ENCODE measurements around the gene PXMP2. TPM values are rescaled to one million over a fixed set of nuclear protein-coding genes. Genes with fewer than 3 reads are reported as not detected.

The PXMP2 gene
- polyA plus RNA-seq, 1 donor (not counting 4 experiments of a cell fraction or from before 2014, with no cell fraction given): 18.0 TPM

DNA sequence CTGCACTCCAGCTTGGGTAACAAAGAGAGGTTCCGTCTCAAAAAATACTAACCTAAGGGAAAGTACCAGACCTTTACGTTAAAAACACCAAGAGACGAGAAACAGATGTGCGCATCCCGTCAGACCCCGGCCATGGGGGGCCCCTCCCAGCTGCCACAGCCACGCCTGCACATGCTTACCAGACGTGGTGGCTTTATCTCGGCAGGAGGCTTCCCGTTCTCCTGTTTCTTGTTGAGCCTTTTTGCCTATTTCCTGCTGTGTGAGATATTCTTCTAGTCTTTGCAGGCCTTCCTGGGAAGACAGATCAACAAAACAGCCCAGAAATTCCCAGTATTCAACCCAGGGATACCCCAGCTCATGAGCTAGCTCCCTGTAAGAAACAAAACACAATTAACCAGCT lies 46.8 kb downstream of the PXMP2 start:
- no peak overlapping the region for H3K27ac ChIP-seq (ENCODE audit: control insufficient read depth, insufficient read depth, low read length)
- peaks cover 49 to 58% of the 10 kb centered on the region in 2 experiments for H3K36me3 ChIP-seq (ENCODE audit: control insufficient read depth in 2 of 2, extremely low read depth in 1 of 2, insufficient read depth in 2 of 2, low read length in 2 of 2)
- H3K9me1 ChIP-seq (ENCODE audit: control insufficient read depth, extremely low read depth, insufficient read depth, low read length): no peaks in the 10 kb centered on the region
- H2AFZ ChIP-seq (ENCODE audit: control insufficient read depth, low read length): no peak overlapping the region
- no peaks in the 10 kb centered on the region for H3K9me3 ChIP-seq (ENCODE audit: control insufficient read depth, low read depth, low read length)
- TF ChIP-seq EZH2 (IDR thresholded peaks at IDR 0.05; ENCODE audit: low read length): no peak
- TF ChIP-seq, protein P1, sequence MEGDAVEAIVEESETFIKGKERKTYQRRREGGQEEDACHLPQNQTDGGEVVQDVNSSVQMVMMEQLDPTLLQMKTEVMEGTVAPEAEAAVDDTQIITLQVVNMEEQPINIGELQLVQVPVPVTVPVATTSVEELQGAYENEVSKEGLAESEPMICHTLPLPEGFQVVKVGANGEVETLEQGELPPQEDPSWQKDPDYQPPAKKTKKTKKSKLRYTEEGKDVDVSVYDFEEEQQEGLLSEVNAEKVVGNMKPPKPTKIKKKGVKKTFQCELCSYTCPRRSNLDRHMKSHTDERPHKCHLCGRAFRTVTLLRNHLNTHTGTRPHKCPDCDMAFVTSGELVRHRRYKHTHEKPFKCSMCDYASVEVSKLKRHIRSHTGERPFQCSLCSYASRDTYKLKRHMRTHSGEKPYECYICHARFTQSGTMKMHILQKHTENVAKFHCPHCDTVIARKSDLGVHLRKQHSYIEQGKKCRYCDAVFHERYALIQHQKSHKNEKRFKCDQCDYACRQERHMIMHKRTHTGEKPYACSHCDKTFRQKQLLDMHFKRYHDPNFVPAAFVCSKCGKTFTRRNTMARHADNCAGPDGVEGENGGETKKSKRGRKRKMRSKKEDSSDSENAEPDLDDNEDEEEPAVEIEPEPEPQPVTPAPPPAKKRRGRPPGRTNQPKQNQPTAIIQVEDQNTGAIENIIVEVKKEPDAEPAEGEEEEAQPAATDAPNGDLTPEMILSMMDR (optimal IDR thresholded peaks at IDR 0.05 in 1 of 3, IDR thresholded peaks at IDR 0.05 in 1 of 3, conservative IDR thresholded peaks at IDR 0.05 in 1 of 3; ENCODE audit: extremely low read depth in 1 of 3, insufficient read depth in 2 of 3, low read length in 3 of 3): no peak
- no peak overlapping the region for H3K4me3 ChIP-seq (ENCODE audit: control insufficient read depth in 2 of 3, extremely low read depth in 1 of 3, insufficient read depth in 2 of 3, low read depth in 1 of 3, low read length in 3 of 3)
- no peak overlapping the region for H3K9ac ChIP-seq (ENCODE audit: control insufficient read depth, extremely low read depth, insufficient read depth, low read length)
- dilution Hi-C loops (cut with MboI; ENCODE audit: extremely low pct_ligation_motif_present, low sequenced_read_pairs): no loop called here
- H3K4me1 ChIP-seq (ENCODE audit: control insufficient read depth, extremely low read depth, insufficient read depth, low read length): no peaks in the 10 kb centered on the region
- FAIRE-seq (no peak), DNase-seq (ENCODE audit: low read depth, low spot score) (no peak)
- peaks cover 17% of the 10 kb centered on the region for H4K20me1 ChIP-seq (ENCODE audit: control insufficient read depth, extremely low read depth, insufficient read depth, low read length)
- H3K27me3 ChIP-seq (ENCODE audit: control insufficient read depth, extremely low read depth, insufficient read depth, low read length): no peaks in the 10 kb centered on the region
- no peak overlapping the region for H3K4me2 ChIP-seq (ENCODE audit: control insufficient read depth, extremely low read depth, insufficient read depth, low read depth, low read length)
- peaks cover 25% of the 10 kb centered on the region for H3K79me2 ChIP-seq (ENCODE audit: control insufficient read depth, insufficient read depth, low read length)

DNA sequence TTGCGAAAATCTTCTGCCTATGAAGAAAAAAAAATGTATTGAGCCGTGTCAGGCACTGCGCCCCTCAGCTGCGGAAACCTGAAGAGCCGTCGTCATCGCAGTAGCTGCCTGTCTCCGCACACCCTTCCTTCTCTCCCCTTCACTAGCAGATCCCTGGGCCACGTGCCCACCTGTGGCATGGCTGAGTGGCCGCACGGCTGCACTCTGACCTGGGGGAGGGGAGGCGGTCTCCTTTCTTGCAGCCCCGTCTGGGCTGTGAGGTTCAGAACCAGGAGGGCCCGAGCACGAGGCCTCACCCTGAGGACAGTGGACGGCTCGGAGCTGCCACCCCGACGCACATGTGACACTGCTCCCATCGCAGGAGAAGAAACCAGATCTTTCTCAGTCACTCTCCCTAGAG lies 48.1 kb downstream of the PXMP2 start:
- H3K4me1 ChIP-seq (ENCODE audit: control insufficient read depth, extremely low read depth, insufficient read depth, low read length): no peaks in the 10 kb centered on the region

More for the DNA sequence above, 48.1 kb downstream of the PXMP2 start:
- H3K36me3 ChIP-seq (ENCODE audit: control insufficient read depth in 2 of 2, extremely low read depth in 1 of 2, insufficient read depth in 2 of 2, low read length in 2 of 2): peaks cover 54 to 56% of the 10 kb centered on the region in 2 experiments
- H3K27ac ChIP-seq (ENCODE audit: control insufficient read depth, insufficient read depth, low read length): no peak overlapping the region
- H3K9me3 ChIP-seq (ENCODE audit: control insufficient read depth, low read depth, low read length): no peaks in the 10 kb centered on the region
- H3K4me3 ChIP-seq (ENCODE audit: control insufficient read depth in 2 of 3, extremely low read depth in 1 of 3, insufficient read depth in 2 of 3, low read depth in 1 of 3, low read length in 3 of 3): no peak overlapping the region
- H3K9me1 ChIP-seq (ENCODE audit: control insufficient read depth, extremely low read depth, insufficient read depth, low read length): no peaks in the 10 kb centered on the region
- dilution Hi-C loops (cut with MboI; ENCODE audit: extremely low pct_ligation_motif_present, low sequenced_read_pairs): no loop called here
- DNase-seq (ENCODE audit: low read depth, low spot score): no peak
- peaks cover 14% of the 10 kb centered on the region for H4K20me1 ChIP-seq (ENCODE audit: control insufficient read depth, extremely low read depth, insufficient read depth, low read length)
- no peak overlapping the region for H2AFZ ChIP-seq (ENCODE audit: control insufficient read depth, low read length)
- TF ChIP-seq EZH2 (IDR thresholded peaks at IDR 0.05; ENCODE audit: low read length): no peak
- TF ChIP-seq, protein P1 (optimal IDR thresholded peaks at IDR 0.05 in 1 of 3, IDR thresholded peaks at IDR 0.05 in 1 of 3, conservative IDR thresholded peaks at IDR 0.05 in 1 of 3; ENCODE audit: extremely low read depth in 1 of 3, insufficient read depth in 2 of 3, low read length in 3 of 3): no peak
- no peaks in the 10 kb centered on the region for H3K27me3 ChIP-seq (ENCODE audit: control insufficient read depth, extremely low read depth, insufficient read depth, low read length)
- no peak overlapping the region for H3K4me2 ChIP-seq (ENCODE audit: control insufficient read depth, extremely low read depth, insufficient read depth, low read depth, low read length)
- H3K9ac ChIP-seq (ENCODE audit: control insufficient read depth, extremely low read depth, insufficient read depth, low read length): no peak overlapping the region
- FAIRE-seq: no peak
- peaks cover 29% of the 10 kb centered on the region for H3K79me2 ChIP-seq (ENCODE audit: control insufficient read depth, insufficient read depth, low read length)
